CD4-positive, alpha-beta T cell treated with Interleukin-17A for 1 hour (primary cell): Measurements from ENCODE around the gene DBNL.

Source experiments
- DNase-seq: peaks from one replicate; pipeline ENCODE4 v3.0.0-alpha.2; 2020

The DBNL gene

GRCh38 chr7:44045226-44046014 lies 918 bp downstream of the DBNL start:
- DNase-seq = peak; percentile 42

- peak; percentile 65 for DNase-seq
These were observed 2.0 kb downstream of the DBNL start for GRCh38 chr7:44046321-44047061.

- no peak for DNase-seq
These were observed 3.7 kb downstream of the DBNL start for GRCh38 chr7:44048031-44048795.

- no peak for DNase-seq
These were observed 5.8 kb downstream of the DBNL start for GRCh38 chr7:44050121-44050914.

- no peak for DNase-seq
These were observed 6.5 kb downstream of the DBNL start for GRCh38 chr7:44050915-44051560.

- no peak for DNase-seq
These were observed 7.2 kb downstream of the DBNL start for GRCh38 chr7:44051611-44052220.

GRCh38 chr7:44052771-44053365 lies 8.4 kb downstream of the DBNL start:
- DNase-seq = no peak

- no peak for DNase-seq
These were observed 12.2 kb downstream of the DBNL start for GRCh38 chr7:44056681-44057080.

GRCh38 chr7:44057181-44057848 lies 12.8 kb downstream of the DBNL start:
- no peak for DNase-seq

GRCh38 chr7:44057849-44058758 lies 13.6 kb downstream of the DBNL start:
- DNase-seq = no peak

GRCh38 chr7:44058759-44059218 lies 14.3 kb downstream of the DBNL start:
- no peak for DNase-seq

- DNase-seq = no peak
These were observed 15.0 kb downstream of the DBNL start for GRCh38 chr7:44059219-44060090.

GRCh38 chr7:44060091-44060947 lies 15.8 kb downstream of the DBNL start:
- no peak for DNase-seq

GRCh38 chr7:44060948-44061644 lies 16.6 kb downstream of the DBNL start:
- DNase-seq = no peak

- no peak for DNase-seq
These were observed 17.2 kb downstream of the DBNL start for GRCh38 chr7:44061645-44062179.

GRCh38 chr7:44062180-44062902 lies 17.8 kb downstream of the DBNL start:
- DNase-seq = no peak
